OCI-M1 (cell line): ENCODE results near the gene NEDD4L.

Experiments used
- DNase-seq: peaks from one replicate; lab custom pipeline; 2025; lab: John Stamatoyannopoulos, UW

Gene NEDD4L

DNA sequence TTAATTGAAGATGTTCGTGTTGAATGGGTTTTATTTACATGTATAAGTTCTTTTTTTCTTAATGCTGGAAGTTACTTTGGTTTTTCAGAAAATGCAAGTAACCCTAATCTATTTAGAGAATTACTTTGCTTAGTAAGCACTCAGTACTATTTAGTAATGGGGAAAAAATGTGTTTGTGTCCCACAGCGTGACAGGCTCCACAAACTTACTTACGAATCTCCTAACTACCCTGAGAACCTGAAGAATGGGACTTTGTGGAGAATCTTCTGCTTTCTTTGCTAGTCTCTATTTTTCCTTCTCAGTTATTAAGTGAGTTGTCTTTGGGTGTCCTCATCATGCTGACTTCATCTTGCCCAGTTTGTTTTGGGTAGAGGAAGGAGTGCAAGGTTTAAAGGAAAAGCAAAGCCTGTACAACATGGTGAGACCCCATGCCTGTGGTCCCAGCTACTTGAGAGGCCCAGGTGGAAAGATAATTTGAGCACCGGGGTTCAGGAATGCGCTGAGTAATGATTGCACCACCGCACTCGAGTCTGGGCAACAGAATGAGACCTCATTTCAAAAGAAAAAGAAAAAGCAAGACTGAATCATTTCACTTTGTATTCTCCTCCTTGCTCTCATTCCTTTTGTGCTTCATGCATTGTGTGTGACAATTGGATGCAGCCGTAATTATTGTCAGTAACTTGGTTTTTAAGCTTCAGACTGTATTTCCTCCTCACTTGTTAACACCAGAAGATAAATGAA, 10.2 kb downstream of the NEDD4L start:
- no peak for DNase-seq

DNA sequence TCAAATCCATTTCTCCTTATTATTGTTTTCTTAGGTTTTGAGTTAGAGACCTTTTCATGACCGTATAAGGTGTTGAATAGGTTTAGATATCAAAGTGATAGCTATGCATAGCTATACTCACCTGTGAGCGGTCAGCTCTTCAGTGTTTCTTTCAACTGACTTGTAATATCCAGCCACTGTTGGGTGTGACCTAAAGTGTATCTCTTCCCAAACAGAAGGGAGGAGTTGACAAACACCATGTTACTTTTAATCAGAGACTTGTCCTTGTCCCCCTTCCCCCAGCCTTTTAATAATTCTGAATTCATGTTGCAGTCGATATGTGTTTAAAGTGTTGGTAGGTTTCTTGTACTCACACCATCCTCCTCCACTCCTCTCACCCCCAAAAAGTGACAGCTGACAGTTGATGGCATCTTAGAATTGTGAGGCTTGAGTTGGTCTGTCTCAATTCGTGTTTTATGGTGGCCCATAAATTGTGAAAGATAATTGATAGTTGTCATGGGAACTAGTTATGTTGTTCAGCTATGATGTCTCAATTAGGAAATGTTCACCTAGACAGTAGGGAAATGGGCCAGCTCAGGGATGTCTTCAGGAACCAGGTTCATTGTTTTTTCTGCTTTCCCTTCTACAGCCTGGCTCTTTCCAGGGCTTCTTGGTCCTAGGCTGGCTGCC, 12.0 kb downstream of the NEDD4L start:
- no peak for DNase-seq

DNA sequence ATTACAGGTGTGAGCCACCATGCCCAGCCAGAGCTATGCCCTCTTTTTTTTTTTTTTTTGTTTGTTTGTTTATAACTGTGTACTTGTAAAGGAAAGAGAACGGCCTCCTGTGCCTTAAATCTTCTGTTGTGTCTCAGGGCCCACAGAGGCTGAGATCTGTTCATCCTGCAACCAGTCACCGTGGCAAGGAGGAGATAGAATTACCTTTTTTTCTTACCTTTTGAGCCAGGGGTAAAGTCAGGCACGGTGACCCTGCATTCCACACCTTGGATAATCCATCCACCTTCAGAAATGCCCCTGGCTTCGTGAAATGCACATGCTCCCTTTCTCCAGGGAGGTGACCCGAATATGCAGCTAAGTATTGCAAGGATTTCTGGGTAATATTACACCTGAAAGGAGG, 12.8 kb downstream of the NEDD4L start:
- DNase-seq, result no peak

DNA sequence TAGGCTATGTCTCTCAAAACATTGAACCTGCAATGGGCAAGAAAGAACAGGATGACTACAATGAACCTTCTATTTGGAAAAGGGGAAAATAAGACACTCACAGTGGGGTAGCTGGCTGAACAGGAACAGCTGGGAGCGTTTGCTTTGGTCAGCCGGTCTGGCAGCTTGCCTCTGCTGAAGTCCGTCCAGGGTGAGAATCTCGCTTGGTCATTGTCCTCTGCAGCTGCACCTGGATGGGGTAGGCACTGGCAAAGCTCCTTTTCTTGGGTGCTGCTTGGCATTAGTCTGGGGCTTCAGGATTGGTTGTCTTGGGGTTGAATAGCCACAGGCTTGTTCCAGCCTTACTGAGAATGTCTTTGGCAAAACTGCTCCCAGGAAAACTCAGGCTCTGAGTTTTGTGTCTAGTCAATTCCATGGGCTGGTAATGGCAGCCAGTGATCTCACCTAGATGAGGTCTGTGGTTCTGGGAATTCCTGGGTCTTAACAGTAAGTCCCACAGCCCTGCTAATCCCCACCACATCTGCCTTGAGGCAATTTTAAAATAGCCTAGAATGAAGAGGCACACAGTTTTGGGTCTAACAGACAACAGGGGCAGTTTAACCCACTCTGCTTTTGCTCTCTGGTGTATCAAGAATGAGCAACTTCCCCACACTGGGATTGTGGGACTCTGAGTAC, 13.4 kb downstream of the NEDD4L start:
- DNase-seq, result no peak

DNA sequence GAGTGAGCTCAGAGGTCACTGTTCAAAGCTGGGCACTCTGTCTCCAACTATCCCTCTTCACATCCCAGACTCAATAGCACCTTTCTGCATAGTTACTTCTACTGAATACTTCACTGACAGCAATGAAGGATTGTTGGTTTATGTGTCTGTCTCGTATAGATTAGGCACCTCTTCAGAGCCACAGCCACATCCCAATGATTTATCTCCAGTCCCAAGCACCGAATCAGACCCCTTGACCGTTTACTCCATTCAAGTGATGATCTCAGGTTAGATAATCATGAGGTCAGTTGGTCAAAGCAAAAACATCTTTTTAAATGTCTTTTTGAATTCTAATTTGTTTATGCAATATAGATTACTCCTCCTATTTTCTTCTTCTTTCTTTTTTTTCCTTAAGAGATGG, 14.7 kb downstream of the NEDD4L start:
- DNase-seq, result peak; percentile 12

DNA sequence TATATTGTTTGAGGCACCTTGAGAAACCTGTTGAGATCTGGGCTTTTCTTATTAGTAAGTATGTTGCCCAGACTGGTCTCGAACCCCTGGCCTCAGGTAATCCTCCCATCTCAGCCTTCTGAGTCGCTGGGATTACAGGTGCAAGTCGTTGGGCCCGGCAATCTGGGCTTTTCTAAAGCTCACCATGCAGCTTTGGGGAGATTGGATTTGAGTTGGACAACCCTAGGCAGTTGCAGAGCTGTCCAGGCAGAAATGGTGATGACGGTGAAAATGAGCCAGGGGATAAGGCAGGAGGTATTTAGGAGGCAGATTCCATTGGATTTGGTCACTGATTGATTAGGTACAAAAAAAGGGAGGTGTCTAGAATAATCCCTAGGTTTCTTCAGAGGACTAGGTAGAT, 16.2 kb downstream of the NEDD4L start:
- DNase-seq, result no peak

DNA sequence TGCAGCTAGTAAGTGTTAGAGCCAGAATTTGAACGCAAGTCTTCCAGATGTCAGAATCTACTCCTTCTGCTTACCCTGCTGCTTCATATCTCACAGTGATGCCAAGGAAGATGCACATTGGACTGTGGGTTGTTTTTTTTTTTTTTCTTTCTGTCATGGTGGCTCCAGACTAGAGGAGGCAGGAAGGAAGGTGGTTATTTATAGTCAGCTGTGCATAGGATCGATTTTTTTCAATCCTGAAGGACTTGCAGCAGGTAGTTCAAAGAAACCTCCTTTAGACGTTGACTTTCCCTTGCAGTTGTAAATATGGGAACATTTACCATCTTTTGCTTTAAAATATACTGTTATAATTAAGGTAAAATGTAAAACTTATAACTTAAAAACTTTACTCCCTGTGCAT, 17.3 kb downstream of the NEDD4L start:
- no peak for DNase-seq

DNA sequence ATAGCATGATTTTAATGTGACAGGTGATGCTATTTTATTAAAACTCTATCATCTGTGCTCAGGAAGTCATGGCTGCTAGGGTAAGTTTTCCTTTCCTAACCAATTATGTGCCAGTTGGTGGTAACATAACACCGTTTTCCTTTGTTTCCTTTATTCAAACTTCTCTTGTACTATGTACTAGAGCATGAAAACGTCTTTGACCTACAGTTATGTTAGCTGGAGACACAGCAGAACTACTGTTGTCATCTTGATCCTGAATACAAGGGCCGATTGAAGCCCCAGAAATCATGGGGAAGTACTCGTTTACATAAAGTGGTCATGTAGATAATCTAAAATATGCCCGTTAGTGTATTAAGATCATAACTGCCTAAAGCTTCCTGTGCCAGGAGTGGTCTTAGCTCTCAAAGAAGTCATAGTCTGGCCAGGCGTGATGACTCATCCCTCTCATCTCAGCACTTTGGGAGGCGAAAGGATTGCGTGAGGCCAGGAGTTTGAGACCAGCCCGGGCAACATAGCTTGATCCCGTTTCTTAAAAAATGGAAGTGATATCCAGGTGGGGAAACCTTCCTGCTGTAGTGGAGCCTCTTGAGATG, 20.5 kb downstream of the NEDD4L start:
- peak; percentile 41 for DNase-seq

DNA sequence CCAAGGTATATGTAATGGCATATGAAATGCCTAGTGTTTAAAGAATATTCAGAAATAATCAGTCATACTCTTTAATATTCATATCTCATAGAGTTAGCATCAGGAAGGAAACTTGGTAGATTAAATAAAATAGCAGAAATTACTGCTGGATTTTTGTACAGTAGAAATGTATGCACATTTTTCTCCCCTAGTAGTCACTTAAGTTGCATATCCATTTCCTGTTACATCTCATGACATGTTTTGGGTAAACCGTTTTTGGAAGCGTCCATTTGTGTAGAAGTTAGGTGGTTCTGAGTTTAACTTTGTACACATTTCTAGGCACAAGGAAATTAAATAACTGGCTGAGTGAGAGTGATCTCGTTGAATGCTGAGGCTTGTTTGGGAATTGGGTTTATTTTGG, 21.9 kb downstream of the NEDD4L start:
- DNase-seq, result no peak

DNA sequence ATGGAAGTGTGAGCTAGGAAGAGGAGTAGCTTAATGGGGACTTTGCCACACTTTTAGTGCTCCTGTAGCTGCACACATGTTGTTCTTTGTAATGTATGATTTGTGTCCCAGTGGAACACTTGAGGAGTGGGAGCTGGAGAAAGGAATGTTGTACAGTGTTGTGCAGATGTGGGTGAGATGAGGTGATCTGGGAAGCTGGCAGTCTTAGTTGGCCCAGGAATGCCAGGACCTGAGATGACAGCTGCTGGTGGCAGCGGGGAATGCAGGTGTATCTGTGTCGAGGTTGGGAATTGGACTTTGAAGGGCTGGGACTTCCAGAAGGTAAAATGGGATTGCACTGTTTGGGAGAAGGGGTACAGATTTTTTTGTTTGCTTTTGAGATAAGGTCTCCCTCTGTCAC, 23.6 kb downstream of the NEDD4L start:
- DNase-seq, result no peak

DNA sequence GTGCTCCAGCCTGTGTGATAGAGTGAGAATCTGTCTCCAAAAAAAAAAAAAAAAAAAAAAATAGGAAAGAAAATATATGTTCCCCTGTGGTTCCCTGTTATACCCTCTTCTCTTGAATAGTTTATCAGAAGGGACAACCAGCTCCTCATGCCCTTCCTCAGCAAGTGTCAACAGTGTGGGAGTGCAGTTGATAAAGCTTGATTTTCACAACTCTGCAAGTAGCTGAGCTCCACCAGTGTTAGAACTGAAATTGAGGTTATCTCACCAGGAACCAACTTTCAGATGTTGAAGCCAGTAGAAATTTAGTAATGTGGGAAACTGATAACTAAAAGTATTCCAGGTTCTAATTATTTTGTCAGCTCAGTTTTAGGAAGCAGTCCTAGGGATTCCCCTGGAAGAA, 25.1 kb downstream of the NEDD4L start:
- peak; percentile 75 for DNase-seq

DNA sequence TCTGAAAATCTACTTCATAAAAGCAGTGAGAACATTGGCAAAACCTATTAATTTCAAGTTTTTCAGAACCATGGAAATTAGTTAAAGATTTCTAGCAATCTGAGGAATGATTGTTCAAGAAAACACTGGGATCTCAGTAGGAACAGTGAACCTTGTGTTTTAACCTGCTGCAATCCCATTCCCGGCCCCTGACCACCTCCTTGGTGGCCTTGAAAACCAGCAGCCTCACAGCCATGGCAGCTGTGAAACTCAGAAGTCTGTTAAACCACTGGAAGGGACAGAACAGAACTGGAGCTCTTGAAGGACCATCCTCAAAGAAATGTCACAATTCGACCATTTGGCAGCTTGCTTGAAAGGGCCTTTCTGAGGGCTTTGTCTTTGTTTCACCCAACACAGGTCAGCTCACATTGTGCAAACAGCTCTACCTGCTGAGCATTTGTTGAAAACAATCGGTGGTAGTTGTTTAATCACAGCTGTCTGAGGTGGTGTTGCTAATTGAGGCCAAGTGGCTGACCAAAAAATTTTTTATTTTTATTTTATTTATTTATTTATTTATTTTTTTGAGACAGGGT, 25.8 kb downstream of the NEDD4L start:
- no peak for DNase-seq

DNA sequence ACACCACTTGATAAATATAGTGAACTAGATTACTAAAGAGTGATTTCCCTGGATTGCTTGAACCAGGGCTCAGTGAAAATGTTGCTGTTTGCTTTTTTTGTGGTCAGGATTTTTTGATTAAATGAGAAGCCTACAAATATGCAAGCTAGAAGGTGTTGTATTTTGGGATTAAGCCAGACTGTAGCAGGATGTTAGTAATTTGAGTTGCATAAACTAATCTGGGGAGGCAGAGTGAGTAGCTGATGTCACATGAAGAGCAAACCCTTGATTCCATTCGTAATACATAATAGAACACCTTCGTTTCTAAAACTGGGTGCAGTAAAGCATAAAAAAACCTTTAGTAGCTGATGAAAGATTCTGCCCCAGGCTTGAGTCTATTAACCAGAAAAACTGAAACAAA, 32.0 kb downstream of the NEDD4L start:
- no peak for DNase-seq

DNA sequence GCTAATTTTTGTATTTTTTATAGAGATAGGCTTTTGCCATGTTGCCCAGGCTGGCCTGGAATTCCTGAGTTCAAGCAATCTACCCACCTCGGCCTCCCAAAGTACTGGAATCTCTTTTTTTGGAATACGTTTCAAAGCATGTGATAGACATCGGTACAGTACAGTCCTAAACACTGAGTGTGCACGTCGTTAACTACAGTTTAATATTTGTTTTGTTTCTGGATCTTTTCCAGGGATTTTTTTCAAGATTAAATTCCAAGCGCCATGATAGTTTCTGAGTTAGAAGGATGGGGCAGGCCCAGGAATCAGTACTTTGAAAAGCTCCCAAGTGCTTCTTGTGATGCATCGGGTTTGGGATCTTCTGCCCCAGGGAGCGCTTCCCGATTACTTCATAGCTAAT, 33.3 kb downstream of the NEDD4L start:
- DNase-seq, result no peak

DNA sequence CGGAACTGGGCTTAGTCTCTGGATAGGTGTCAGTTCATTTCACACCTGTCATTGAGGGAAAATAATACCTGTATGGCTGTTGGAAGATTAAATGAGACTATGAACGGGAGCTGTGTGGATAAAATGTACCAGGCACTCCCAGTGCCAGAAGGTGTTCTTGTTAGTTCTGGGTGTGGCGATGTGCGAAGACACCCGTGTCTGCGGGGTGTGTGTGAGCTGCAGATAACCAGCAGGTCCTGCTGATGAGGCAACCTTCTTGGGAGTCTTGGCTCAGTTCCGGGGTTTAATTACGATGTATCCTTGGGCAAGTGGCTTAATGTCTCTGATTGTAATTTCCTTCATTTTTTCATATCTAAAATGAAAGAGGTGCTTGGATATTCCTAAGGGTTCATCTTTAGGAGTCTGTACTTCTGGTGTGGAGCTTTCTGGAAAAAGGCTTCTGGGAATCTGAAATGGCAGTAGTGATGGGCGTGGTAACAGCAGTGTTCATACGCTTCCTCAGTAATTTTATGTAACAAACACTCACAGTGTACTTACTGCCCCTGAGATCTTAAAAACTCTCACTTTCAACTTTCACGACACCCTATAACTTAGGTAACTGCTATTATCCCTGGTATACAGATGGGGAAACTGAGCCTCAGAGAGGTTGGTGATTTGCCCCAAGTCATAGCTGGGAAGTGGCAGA, 35.0 kb downstream of the NEDD4L start:
- DNase-seq, result peak; percentile 78

DNA sequence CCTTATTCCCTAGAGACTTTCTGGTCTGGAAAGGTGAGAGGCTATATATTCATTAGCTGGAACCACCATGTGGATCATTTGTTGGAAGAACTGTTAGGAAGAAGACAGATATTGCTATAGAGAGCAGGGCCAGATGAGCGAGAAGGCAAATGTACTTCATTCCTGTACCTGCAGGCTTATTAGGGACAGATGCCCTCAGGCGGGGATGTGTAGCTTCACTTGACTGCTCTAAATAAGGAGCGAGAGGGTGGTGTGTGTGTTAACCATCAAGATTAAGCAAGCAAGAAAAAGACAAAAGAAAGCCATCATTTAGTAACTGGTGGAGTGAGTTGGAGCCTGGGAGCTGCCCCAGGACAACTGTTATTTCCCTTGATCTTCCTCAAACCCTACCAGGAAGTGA, 36.4 kb downstream of the NEDD4L start:
- peak; percentile 4 for DNase-seq

DNA sequence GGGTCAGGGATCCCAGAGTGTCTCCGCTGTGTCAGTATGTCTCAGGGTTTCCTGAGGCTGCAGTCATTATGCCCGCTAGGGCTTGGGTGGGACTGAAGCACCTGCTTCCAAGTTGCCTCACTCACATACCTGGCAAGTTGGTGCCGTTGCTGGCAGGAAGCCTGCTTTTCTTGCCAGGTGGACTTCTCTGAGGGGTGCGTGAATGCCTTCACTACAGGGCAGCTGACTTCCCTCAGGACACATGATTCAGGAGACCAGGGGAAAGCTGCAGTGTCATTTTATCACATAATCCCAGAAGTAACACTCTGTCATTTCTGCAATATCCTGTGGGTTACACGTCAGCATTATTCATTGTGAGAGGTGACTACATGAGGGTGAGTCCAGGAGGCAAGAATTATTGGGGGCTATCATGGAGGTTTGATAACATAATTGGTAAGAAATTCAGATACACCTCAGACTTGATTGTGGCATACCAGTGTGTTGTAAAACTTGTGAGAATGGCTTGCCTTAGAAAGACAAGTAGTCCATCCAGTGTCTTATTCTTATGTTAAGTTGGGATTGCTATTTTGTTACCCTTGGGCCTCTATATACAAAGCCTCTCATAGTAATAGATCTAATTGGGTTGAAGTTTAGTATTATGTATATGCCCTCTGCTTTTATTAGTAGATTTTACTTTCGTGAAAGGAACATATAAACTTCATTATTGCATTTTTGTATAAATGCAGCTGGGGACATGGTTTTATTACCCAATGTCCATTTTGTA, 44.1 kb downstream of the NEDD4L start:
- DNase-seq, result peak; percentile 78

DNA sequence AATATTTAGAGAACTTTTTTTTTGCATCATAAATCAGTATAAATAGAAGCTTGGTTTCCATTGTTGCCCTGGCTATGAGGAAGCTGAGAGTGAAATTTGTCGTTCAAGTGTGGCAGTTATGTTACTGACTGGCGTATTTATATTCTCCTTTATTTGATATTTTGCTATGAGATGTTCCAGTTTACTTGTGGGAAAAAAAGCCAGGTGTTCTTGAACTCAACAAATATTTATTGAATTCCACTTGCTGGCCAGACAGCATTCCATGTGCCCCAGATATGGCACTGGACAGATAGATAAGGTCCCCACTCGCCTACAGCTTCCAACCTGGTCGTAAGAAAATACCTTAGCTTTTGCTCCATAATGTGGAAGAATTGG, 44.7 kb downstream of the NEDD4L start:
- no peak for DNase-seq

DNA sequence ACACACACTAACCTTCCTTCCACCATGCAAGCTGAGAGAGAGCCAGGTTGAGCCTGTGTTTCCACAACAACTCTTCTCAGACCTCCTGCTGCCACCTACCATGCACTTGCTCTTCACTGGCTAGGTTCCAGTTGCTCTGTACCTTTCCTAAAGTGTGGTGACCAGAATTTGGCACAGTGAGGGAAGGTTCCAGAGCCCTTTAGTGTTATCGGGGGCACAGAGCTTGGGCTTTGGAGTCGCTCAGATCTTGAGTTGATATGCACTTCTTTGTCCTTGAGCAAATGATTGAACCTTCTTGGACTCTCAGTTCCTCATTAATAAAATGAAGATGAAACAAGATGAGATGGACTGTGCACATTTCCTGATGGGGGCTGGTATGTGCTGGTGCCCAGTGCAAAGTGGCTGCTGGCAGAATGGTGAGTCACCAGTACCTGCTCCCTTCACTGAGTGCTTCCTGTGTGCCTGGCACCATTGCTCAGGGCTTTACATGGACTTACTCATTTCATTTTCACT, 47.1 kb downstream of the NEDD4L start:
- no peak for DNase-seq

DNA sequence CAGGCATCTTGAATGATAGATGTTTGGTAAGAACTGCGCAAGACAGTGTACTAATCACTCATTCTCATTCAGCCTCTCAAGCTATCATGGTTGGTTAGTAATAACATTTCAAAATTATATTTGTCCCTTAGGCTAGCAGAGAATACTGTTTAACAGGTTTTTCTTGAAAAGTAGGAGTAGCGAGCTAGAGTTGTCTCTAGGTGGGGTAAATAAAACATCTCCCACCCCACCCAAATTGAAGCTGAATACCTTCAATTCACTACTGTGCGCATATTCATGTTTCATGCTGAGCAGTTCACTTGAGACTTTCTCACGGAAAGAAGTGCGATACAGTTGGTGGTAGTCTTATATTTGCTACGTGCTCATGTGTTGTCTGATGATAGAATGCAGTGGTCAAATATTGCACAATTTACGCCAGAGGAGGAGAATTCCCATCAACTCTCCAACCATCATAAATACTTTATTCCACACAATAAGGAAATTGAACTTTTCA, 49.3 kb downstream of the NEDD4L start:
- DNase-seq, result no peak

DNA sequence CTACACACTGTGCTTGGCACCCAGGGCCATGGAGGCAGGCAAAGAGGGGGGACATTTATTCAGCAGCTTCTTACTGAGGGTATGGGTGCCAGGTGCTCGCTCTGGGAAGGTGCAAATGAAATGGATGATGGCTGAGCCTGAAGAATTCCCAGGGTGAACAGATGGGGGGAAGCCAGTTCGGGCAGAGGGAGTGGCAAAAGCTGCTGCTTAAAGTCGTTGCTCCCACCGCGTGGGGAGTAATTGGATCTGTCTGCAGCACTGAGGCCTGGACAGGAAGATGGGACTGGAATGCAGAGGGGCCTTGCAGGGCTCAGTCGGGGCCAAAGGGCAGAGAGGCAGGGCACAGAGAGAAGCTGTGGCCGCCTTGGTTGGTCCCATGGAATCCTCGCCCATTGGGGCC, 51.2 kb downstream of the NEDD4L start:
- DNase-seq, result no peak
